GM12864 (cell line): Measurements from ENCODE around the gene NT5C1A.

Experiments used
- DNase-seq: peaks from one replicate; pipeline ENCODE4 v3.0.0-alpha.2; 2011; ENCODE audit warnings: low read depth
- H3K4me3 ChIP-seq: 2 replicates; pipeline ENCODE4 v1.5.1; 2011; ENCODE audit warnings: mild to moderate bottlenecking, low read depth, low read length, control low read depth
- TF ChIP-seq, protein P1 (sequence below): IDR thresholded peaks from 2 replicates; pipeline ENCODE4 v1.5.1; 2011; ENCODE audit warnings: low read depth, mild to moderate bottlenecking, moderate library complexity, low read length, control low read depth, inconsistent platforms; ENCODE audit errors: missing control alignments

NT5C1A gene

DNA sequence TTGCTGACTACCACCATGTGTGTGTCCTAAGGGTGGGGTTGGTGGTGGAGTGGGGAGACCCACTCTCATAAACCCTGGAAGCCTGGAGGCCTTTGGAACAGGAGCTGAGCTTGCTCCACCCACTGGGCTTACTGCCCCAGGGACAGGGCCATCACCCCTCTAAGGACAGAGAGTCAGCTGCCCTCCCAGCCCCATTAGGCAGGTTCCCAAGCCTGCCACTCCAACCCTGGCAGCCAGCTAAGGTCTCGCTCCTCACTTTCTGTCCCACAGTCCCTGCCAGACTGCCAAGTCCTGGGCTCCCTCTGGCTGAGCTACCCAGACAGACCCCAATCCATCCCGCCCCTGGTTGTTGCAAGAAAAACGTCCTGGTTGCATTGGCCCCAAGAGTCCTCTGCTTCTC, 3.8 kb downstream of the NT5C1A start:
- TF ChIP-seq, protein P1, sequence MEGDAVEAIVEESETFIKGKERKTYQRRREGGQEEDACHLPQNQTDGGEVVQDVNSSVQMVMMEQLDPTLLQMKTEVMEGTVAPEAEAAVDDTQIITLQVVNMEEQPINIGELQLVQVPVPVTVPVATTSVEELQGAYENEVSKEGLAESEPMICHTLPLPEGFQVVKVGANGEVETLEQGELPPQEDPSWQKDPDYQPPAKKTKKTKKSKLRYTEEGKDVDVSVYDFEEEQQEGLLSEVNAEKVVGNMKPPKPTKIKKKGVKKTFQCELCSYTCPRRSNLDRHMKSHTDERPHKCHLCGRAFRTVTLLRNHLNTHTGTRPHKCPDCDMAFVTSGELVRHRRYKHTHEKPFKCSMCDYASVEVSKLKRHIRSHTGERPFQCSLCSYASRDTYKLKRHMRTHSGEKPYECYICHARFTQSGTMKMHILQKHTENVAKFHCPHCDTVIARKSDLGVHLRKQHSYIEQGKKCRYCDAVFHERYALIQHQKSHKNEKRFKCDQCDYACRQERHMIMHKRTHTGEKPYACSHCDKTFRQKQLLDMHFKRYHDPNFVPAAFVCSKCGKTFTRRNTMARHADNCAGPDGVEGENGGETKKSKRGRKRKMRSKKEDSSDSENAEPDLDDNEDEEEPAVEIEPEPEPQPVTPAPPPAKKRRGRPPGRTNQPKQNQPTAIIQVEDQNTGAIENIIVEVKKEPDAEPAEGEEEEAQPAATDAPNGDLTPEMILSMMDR, result no peak
- H3K4me3 ChIP-seq, result no peak overlapping the region
- no peak for DNase-seq

DNA sequence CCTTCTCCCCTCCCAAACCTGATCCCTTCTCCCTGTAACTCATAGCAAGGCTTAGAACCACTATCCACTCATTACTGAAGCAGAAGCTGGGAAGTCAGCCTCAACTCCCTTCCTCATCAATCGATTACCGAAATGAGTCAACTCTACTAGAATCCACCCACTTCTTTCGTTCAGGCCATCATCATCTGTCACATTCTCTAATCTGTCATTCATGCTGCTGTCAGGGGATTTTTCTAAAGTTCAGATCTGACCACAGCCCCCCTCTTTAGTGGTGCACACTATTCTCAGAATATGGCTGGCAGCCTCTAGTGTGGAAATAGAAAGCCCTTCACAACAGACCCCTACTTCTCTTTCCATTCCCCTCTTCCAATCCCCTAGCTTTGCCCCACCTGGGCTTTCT, 5.1 kb downstream of the NT5C1A start:
- no peak overlapping the region for H3K4me3 ChIP-seq
- TF ChIP-seq, protein P1, result no peak
- peak; percentile 91 for DNase-seq

DNA sequence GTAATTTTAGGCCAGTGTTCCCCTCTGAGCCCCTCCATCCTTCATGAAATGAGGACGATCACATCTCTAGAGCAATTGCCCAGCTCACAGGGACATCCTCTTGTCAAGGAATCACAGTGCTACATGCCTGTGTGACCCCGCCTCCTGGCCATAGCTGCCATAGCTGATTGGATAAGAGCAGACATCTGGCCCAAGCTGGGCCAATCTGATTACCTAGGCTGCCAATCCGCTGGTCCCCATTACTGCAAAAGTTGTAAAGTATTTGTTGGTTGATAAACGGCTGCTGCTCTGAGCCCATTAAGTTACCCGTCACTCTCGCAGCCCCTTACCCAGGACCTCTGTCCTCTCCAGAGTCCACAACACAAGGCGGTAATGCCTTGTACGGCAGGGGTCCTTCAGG, 8.3 kb downstream of the NT5C1A start:
- no peak overlapping the region for H3K4me3 ChIP-seq
- TF ChIP-seq, protein P1, result no peak
- DNase-seq, result no peak

DNA sequence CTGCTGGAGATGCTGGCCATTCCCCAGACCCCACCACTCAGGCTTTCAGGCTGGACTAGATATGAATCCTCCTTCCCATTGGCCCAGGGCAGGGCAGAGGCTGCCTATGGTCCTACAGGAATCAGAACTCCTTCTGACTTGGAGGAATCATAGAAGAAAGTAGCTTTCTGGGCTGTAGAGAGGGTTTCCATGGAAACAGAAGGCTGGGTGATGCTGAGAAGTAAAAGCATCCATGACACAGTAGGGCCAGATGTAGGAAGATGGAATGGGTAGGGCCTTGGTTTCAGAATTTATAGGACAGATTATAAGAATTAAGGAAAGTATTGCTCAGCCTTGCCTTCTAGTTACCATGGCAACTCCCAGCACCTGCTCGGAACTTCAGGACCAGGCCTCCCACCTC, 9.0 kb downstream of the NT5C1A start:
- TF ChIP-seq, protein P1, result no peak
- no peak overlapping the region for H3K4me3 ChIP-seq
- no peak for DNase-seq

DNA sequence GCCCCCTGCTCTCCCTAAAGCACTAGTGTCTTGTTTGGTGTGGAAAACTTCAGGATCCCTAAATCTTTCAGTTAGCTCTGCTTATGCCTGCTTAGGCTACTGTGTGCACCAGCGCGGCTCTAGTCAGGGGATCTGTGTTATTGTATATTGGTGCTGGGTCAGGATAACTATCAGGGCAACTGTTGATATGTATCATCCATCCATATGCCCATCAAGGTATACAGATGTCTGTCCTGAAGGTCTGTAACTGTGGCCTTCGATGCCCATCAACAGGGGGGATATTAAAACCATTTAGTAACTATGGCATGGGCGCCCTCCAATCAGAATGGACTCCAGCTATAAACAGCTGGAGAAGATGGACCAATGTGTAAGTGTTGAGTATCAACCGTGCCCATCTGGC, 12.4 kb downstream of the NT5C1A start:
- TF ChIP-seq, protein P1, result no peak
- DNase-seq, result no peak
- no peak overlapping the region for H3K4me3 ChIP-seq

DNA sequence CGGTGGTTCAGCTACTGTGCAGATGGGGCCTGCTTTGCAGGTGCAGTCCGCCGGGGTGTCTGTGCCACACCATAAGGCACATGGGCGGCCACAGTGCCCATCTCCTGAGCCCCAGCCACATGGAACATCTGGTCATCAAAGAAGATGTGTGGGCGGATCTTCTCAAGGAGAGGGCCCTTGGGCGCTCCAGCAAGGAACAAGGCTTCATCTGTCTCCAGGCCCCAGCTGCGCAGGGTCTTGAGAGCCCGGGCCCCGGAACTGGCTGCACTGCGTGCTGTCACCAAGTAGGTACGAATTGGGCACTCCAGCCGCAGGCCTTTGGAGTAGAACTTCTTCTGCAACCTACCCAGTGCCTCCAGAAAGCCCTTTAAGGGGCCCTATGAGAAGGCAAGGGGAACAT, 12.8 kb downstream of the NT5C1A start:
- TF ChIP-seq, protein P1, result no peak
- no peak overlapping the region for H3K4me3 ChIP-seq
- DNase-seq, result no peak

DNA sequence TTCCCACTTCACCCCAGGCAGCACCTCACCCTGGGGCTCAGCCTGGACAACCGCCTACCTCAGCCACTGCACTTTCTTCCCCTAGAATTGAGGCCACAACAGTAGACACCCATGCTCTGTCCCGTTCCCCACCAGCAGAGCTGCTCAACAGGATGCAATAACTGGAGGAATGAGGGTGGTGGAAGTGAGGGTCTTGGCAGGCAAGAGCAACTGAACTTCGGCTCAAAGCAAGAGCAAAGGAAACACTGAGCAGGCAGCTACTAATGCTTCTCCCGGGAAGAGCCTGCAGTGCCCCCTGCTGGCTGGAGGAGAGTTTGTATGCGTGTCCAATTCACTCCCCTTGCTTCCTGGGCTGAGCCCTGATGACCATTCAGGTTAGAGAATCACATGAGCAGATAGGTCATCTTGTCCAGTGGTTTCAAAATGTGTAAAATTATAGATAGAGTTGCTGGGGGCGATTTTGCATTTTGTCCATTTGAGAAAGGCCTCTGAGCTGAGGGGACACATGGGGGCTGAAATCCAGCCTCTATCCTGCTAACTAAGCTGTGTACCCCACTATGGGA, 13.9 kb downstream of the NT5C1A start:
- DNase-seq, result peak; percentile 59
- TF ChIP-seq, protein P1, result peak; percentile 95
- no peak overlapping the region for H3K4me3 ChIP-seq
